Hematopoietic multipotent progenitor cell treated with erythropoietin and hydrocortisone succinate and interleukin-3 and kit ligand, for 6 days (in vitro differentiated cells): ENCODE results near the gene KCNE5.
"Not testable (repeated sequence)": the region's sequence is repeated elsewhere in the genome, so short reads cannot be mapped to it uniquely, and the experiment has no call there.

ENCODE experiments used
- DNase-seq: peaks from one replicate; pipeline ENCODE4 v3.0.0-alpha.2; 2015

KCNE5 gene

DNA sequence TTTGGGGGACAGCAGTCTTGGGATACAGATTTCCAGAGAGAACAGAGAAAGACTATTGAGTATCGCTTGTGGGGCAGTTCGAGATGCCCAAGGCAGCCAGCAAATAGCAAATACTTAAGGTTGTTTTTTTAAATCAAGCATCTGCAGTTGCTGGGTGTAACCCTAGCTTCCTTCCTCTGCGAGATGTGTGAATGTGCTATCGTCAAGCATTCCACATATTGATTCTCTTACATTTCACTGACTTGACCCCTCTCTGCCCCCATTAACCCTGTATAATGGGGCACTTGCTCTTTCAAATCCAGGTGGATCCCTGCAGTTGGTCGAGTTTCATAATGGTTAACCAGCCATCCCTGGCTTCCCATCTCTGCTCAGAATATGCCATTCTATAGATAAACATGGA lies 23.5 kb downstream of the KCNE5 start:
- no peak for DNase-seq

DNA sequence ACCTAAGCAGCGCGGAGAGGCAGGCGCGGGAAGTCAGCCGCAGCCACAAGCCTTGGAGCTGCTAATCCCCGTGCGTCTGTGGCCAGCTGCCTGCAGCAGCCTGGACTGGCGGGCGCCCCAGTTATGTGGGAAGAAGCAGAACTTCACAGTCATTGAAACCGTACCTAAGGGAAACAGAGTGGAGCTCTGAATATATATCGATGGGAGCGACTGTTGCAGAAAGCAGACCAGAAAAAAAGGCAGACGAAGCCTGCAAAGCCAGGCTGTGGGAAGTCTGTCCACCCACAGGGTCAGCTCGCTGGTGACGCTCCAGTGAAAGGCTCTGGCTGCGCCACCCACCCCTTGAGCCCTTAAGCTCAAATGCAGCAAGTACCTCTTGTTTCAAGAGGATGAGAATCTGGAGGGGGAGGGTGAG lies 24.7 kb downstream of the KCNE5 start:
- DNase-seq, result peak; percentile 4

DNA sequence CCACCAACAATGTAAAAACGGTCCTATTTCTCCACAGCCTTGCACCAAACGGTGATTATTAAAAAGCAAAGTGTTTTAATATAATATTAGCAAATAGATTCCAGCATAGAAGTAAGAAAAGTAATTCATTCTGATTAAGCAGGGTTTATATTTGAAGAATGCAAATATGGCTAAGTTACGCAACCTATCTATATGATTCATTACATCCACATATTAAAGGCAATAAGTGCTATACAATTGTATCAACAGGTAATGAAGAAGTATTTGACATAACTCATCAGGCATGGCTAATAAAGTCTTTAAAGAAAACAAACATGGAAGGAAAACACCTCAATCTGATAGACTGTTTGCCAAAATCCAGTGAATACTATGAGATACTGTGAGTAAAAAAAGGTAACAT lies 29.0 kb downstream of the KCNE5 start:
- no peak for DNase-seq

DNA sequence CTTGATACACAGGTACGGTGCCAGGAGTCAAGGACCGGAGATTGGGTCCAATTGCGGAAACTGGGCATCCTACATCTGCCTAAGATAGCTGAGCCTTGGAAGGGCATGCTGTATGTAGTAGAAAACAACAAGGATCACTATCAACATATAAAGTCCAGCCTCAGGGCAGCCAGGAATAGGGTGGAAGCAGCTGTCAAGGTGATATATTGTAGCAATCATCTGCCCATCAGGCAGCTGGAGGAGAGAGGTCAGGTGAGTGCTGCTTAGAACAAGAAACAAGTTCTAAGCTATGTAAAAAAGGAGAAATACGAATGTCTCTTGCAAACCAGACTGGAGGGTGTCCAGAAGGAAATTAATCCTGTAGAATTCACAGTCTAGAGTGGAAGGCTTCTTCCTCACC lies 34.8 kb downstream of the KCNE5 start:
- DNase-seq, result no peak

DNA sequence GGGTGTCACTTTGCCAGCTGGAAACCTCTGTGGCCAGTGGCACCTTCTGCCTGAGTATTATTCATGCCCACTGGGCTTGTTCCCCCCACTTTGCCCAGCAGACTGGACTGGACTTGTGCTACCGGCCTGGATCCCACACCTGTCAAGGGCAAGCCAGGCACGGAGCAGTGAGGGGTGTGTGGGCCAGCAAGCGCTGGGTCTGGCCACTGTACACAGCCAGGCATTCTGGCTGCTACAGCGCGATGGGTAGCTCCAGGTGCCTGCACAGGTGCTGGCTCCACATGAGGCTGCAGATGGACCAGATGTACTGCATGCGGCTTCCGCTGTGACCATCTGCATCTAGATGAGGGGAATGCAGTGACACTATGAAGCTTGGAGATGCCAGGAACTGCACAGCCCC lies 39.5 kb downstream of the KCNE5 start:
- no peak for DNase-seq

DNA sequence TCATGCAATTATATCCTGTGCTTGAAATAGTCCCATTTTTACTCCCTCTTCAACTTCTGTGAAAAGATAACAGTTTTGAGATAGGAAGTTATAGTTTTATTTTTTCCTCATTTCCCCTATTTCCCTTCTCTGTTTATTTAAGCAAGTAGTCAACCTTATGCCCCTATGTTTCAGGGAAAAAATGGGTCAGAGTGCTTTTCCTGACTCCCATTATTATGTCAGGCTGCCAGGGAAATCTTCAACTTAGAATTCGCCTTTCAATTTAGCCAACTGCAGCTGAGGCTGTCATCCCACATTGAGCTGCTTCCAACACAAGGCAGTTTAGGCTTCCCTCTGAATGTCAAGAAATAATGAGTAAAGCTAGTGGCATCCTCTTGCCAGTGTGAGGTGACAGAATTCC lies 46.1 kb downstream of the KCNE5 start:
- DNase-seq, result no peak

DNA sequence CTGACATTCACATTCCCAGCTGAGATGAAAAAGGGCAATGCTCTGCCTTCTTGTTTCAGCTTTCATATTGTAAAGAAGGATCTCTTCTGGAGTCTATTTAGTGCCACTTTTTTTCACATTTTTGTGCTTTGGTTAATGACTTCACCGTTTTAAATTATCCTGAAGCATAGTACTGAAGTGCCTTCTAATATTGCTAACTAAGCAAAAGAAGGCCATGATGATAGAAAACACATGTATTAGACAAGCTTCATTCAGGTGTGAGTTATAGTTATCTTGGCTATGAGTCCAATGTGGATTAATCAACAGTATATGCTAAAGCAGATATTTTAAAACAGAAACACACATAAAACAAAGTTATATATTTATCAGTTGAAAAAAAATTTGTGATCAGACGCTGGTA lies 47.9 kb downstream of the KCNE5 start:
- DNase-seq, result no peak

DNA sequence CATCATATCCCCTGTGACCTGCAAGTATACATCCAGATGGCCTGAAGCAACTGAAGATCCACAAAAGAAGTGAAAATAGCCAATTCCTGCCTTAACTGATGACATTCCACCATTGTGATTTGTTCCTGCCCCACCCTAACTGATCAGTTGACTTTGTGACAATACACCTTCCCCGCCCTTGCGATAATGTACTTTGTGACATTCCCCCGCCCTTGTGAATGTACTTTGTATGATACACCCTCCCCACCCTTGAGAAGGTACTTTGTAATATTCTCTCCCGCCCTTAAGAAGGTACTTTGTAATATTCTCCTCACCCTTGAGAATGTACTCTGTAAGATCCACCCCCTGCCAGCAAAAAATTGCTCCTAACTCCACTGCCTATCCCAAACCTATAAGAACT lies 48.9 kb downstream of the KCNE5 start:
- not testable (repeated sequence) for DNase-seq
